Myocyte (in vitro differentiated cells): ENCODE results near the gene PTOV1. TPM values are rescaled to one million over a fixed set of nuclear protein-coding genes. Genes with fewer than 3 reads are reported as not detected.
A peak's percentile ranks its signal among the peaks of the same experiment; 100 is the strongest.

Experiments
- DNase-seq: peaks from one replicate; pipeline ENCODE4 v3.0.0-alpha.2; 2012; ENCODE audit warnings: low read depth
- polyA plus RNA-seq: library from polyadenylated mRNA; unstranded; fragments of >200 nt; gene quantifications from one replicate; pipeline ENCODE4 v1.2.1, GENCODE V29; 2012; ENCODE audit warnings: missing spikeins
- total RNA-seq: library from RNA; depleted of rRNA; stranded (reverse); fragments of >200 nt; gene quantifications from 2 replicates; pipeline ENCODE4 v1.2.3, GENCODE V29; 2014

PTOV1 gene
- total RNA-seq, result 161 and 176 TPM in 2 replicates
- 218 TPM for polyA plus RNA-seq

DNA sequence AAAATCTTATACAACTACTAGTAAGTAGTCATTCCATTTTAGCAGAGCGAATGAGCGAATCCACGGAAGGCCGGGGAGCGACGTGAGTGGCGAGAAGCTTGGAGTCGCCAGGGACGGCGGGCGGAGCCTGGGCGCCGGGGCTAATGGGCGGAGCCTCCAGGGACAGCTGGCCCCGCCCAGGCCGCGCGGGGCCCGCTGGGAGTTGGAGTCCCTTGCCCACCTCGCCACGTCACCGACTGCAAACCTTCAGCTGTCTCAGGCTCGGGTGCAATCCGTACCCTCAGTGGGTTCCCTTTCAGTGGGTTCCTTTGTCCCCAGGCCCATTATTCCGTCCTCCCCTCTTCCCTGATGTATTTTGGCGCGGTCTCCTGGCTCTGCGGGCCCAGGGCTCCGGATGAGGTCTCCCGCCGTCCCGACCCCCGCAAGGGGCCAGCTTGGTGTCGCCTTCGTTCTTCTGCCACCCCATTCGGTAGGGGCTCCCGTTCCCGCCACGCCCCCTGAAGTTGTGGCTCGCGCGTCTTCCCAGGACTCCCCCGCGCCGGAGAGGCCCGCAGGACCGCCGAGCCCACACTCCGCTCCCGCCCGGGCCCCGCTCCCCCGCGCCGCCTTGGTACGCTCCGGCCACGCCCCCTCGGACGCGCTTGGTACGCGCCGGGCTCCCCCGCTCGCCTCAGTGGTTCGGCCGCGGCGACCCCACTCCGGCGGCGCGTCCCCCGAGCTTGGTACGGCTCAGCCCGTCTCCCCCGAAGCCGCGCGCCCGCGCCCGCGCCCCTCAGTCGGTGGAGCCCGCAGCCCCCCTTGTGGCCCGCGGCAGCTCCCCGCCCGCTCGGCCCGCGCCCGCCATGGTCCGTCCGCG is at the start of gene PTOV1:
TSS of gene PTOV1 (plus strand) at position 673 of the 856 bp plus-strand sequence.
- peak; percentile 94 for DNase-seq

DNA sequence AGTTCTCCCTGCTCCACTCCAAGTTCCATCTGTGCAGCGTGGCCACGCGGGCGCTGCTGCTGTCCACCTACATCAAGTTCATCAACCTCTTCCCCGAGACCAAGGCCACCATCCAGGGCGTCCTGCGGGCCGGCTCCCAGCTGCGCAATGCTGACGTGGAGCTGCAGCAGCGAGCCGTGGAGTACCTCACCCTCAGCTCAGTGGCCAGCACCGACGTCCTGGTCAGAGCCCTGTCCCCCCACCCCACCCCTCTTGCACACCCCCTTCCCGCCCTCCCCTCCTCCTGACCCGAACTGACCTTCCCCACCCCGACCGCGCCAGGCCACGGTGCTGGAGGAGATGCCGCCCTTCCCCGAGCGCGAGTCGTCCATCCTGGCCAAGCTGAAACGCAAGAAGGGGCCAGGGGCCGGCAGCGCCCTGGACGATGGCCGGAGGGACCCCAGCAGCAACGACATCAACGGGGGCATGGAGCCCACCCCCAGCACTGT is 49.5 kb upstream of the PTOV1 start:
- no peak for DNase-seq

DNA sequence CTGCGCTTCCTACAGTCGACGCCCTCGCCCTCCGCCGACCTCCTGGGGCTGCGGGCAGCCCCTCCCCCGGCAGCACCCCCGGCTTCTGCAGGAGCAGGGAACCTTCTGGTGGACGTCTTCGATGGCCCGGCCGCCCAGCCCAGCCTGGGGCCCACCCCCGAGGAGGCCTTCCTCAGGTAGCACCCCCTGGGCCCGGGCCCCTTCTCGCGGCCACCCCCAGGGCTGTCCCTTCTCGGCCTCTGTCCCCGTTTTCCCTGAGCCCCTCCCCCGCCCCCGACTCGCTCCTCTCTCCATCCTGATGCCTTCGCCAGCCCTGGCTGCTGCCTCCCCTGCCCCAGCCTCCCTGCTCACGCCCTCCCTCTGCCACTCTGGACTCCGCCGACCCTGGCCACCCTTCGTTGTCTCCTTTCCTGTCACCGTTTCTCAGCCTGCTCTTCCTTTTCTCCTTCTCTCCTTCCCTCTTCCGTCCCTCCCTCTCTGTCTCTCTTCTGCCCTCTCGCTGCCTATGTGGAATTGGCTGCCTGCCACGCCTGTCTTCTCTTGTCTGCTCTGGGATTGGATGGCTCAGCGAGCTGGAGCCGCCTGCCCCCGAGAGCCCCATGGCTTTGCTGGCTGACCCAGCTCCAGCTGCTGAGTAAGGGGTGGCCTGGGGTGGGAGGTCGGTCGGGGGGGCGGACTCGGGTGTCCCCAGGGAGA is 48.8 kb upstream of the PTOV1 start:
- no peak for DNase-seq

DNA sequence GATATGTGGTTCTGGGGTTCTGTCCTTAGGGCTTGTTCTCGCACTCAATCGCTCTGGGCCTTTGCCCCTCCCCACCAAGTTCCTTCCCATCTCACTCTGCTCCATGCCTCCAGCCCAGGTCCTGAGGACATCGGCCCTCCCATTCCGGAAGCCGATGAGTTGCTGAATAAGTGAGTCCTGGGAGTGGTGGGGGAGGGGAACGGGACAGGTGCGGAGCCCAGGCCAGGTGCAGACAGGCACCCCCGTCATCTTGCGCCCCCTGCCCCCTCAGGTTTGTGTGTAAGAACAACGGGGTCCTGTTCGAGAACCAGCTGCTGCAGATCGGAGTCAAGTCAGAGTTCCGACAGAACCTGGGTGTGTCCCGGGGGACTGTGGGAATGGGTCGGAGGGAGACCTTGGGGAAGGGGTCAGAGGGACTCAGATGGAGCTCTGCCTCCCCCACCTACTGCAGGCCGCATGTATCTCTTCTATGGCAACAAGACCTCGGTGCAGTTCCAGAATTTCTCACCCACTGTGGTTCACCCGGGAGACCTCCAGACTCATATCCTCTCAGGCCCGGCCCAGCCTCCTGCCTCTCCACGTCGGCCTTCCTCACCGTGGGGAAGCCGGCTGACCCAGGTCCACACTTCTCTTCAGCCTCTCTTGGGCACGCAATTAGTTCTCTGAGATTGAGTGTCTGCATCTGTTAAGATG is 48.0 kb upstream of the PTOV1 start:
- no peak for DNase-seq

DNA sequence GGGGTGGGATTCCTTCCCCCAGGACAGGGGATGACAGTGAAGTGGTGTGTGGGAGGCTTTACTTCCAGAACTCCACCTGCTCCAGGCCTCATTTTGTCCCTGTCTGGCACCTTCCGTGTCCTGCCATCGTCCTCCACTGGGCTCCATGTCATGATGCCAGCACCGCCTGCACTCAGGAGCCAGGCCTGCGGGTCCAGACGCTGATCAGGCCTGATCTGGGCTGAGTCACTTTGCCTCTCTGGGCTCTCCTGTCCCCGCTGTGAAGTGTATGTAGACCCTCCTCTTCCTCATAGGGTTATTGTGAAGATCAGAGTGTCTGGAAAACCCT is 47.5 kb upstream of the PTOV1 start:
- DNase-seq, result no peak

DNA sequence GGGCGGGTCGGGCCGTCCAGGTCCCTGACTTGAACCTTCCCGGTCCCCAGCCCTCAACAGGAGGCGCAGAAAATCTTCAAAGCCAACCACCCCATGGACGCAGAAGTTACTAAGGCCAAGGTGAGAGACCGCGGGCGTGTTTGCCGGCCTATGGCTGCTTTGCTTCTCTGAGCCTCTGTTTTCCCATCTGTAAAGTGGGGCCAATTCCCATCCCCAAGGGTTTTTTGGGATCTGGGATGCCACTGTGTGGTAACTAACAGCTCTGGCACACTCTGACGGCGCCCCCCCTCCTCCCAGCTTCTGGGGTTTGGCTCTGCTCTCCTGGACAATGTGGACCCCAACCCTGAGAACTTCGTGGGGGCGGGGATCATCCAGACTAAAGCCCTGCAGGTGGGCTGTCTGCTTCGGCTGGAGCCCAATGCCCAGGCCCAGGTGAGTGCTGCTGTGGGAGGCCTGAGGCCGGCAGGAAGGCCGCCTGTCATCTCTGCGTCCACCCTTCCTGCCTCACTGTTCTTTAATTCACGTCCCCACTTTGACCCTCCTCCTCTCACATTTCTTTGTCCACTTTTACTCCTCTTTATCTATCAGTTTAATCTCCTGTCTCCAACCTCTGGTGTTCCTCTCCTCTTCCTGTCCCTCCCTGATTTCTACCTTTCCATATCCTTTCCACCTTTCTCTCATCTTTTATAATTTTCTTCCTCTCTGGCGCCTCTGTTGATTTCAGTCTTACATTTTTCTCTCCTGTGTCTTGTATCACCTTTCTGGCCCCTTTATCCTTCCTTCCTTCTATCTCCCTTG is 44.9 kb upstream of the PTOV1 start:
- DNase-seq, result no peak

DNA sequence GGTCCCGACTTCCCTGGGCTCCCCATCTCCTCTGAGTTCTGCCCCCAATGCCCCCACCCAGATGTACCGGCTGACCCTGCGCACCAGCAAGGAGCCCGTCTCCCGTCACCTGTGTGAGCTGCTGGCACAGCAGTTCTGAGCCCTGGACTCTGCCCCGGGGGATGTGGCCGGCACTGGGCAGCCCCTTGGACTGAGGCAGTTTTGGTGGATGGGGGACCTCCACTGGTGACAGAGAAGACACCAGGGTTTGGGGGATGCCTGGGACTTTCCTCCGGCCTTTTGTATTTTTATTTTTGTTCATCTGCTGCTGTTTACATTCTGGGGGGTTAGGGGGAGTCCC is 44.4 kb upstream of the PTOV1 start:
- DNase-seq, result no peak

DNA sequence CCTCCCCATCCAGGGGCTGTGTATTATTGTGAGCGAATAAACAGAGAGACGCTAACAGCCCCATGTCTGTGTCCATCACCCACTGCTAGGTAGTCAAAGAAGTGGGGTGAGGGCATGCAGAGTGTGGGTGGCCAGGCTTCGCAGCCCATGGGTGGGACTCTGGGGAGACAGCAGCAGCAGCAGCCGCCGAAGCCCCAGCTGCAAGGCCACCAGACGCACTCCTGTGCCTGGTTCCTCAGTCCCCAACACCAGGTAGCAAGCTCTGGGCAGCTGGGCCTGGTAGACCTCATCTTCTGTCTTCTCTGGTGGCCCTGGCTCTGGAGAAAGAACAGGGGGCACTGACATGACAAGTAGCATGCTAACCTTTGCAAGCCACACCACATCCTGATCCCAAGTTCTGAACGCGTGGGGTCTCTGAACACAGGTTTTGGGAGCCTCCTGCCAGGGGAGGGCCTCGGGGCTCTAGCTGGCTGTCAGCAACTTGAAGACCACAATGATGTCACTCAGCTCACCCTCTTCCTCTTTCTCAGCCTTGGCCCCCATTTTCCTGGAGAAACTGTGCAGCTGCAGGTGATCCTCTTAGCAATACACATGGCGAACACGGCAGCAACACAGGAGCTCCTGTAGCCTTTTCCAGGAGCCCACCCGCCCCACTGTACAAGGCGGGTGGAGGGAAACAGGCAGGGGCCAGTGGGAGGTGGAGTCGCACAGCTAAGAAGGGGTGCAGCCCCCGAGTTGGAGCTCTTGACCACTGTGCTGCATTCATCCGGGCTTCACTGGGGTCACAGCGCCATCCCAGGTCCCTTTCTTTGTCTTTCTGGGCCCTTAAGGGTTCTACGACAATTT is 43.7 kb upstream of the PTOV1 start:
- no peak for DNase-seq

DNA sequence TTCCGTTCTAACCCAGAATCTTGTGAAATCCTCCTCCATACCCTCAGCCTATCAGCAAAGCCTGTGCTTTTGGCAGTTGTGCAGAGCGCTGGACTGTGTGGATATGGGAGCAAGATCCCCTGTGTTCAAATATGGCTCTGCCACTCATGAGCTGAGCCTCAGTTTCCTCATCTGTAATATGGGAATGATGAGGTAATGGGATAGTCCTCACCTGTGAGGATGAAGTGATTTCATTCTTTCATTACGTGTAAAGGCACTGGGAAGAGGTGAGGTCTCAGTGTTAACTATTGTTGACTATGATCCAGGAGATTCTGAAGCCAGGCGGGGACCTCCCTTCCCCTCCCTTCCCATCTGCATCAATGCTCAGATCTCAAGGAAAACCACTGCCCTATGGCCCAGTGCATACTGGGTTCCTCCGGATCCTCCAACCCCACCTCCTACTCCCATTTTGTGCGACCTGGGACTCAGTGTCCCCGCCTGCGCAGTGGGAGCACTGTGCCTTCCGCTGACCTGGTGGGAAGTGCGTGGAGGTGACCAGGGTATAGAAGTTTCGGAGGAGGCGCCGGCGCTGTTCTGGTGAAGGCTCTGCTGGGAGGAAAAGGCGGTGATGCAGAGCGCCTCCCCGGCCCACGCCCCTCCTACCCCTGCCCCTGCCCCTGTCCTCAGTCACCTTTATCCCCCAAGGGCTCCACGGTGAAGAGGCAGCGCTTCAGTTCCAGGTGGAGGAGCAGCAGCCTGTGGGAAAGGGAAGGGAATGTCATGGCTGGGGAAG is 42.9 kb upstream of the PTOV1 start:
- DNase-seq, result no peak

DNA sequence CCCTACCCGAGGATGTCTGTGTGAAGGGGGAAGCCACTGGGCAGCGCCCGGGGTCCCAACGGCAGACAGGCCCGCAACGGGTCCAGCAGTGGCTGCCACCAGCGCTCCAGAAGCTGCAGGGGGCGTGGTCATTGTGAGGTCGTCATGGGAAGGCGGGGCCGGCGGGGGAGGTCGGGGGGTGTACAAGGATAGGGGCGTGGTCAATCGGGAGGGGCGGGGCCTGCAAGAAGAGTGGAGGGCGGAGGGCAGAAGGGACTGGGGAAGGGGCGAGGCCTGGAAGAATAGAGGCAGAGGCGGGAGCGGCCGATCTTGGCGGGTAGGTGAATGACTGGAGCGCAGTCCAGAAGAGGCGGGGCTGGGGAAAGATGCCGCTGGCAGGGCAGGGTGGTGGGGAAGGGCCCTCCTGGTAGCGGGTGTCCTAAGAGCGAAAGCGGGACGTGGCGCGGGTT is 42.2 kb upstream of the PTOV1 start:
- peak; percentile 82 for DNase-seq

DNA sequence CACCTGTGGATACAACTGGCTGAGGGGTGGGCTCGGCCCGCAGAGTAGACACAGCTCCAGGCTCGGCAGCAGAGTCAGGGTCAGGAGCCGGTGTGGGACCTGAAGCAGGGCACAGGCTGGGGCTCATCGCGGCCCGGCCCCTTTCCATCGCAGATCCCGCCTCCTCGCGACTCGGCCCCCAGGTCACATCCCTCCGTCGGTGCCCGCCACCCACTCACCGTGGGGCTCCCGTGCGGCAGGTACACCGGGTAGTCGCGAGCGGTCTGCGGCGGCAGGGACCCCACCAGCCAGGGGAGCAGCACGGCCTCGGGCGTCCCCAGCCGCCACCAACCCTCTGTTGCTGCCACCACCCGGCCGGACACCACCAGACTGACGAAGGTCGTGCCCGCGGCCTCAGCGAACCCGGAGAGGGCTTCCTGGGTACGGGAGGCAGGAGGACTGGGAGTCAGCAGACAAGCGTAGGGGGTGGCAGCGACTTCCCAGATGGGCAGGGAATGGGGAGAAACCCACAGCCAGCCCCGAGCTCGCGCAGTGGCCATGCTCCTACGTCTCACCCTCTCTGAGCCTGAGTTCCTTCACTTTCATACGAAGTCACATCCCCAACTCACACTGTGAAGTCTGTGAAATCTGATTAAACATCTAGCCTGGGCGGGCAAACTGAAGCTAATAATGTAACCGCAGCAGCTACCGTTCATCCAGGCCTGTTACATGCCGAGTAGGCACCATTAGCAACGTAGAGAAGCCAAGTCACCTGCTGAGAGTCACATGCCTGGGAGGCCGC is 41.6 kb upstream of the PTOV1 start:
- peak; percentile 41 for DNase-seq

DNA sequence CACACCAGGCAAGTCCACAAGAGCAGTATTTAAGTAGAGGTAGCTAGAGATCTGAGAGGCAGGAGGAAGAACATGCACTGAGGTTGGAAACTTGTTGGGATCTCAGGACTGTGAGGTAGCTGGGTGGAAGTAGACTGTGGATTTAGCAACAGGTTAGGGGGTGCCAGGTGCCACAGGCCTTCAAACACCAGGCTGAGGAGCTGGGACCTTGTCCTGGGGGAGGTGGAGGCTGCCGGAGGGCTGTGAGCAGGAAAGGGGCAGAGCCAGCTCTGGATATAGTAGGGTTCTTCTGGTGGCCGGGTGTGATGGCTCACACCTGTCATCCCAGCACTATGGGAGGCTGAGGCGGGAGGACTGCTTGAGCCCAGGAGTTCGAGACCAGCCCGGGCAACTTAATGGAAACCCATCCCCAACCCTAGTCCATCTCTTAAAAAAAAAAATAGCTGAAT is 41.0 kb upstream of the PTOV1 start:
- no peak for DNase-seq

DNA sequence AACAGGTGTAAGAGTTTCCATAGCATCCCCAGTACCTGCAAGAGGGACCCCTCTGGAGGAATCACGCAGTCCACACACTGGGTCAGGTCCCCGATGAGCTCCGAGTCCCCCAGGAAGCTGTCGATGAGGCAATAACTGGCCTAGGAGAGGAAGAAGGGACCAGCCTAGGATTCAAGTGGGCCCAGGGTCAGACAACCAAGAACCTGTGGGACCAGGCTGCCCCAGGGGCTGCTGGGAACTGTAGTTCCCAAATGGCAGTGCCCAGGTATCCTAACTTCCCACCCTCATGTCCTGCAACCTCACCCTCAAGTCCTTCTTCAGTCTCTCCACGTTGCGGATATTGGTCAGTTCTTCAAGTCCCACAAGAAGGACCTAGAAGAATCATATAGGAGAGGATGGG is 39.6 kb upstream of the PTOV1 start:
- DNase-seq, result no peak

DNA sequence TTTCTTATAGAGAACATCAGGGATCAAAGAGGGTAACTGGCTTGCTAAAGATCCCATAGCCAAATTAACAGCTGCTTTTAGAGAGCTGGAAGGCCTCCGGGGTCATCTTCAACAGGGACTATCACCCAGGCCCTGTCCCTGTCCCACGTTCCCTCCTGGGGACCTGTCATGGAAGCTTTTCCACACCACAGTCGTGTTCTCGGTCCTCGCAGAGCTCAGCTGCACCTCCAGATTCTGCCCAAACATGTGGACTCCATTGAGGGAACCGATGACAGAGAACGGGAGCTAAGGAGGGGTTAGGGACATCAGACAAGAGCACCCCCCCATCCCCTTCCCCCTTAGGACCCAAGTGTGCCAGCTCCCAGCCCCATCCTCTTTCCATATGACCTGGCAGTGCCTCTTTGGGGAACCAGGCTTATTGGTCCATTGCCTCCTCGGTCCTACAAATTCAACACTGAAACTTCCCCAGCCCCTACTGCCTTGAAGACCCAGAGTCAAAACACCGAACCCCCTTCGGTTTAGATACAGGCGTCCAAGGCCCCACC is 38.4 kb upstream of the PTOV1 start:
- no peak for DNase-seq

DNA sequence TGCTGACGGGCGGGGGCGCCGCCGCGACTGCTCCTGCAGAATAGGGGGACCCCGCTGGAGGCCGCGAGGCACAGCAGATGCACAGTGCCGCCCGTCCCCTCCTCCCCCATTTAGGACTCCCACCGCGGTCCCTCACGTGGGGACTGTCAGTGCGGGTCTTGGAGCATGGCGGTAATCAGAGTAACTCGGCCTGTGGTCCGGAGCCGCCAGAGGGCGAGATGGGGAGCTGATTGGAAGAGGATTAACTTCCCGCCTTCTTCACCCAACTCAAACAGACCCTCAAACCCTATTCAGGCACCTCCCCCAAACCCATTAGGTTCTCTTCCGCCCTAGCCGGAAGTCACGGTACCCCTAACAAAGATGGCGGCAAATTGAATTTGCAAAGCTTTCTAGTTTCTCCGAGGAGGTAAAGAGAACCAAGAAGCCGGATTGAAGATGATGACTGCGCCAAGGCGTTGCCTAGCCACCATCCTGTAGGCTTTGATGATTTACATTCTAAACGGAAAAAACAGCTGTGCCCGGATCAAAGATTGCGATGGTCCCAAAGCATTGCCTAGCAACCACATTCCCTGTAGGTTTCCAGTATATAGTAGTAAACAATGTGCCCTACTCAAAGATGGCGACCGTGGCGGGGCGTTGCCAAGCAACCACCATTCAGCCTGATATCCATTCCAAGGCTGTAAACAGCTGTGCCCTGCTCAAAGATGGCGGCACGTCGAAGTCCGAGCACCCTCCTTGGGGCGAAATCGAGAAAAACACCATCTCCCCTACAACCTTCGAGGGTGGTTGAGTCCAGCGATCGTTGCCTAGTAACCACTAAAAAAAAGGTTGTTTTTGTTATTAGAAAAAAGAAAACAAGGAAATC is 37.7 kb upstream of the PTOV1 start, which contains the start of gene FUZ:
TSS of gene FUZ (minus strand) at position 296 of the 865 bp plus-strand sequence. CDS start at position 110, 186 bp downstream.
- peak; percentile 98 for DNase-seq

DNA sequence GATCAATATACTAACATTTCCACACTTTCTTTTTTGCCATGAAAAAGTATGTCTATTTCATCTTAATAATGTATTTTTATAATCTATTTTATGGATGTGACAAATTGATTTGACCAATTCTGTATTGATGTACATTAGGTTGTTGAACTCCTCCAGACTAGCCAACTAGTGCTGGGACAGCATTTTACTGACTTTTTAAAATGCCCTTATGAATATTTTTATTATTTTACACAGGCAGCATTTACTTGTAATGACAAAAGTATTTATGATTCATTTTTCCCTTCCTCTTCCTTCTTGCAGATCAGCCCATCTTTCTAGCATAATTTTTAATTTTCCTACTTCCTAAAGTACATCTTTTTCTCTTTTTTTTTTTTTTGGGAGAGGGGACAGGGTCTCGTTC is 36.9 kb upstream of the PTOV1 start:
- no peak for DNase-seq

DNA sequence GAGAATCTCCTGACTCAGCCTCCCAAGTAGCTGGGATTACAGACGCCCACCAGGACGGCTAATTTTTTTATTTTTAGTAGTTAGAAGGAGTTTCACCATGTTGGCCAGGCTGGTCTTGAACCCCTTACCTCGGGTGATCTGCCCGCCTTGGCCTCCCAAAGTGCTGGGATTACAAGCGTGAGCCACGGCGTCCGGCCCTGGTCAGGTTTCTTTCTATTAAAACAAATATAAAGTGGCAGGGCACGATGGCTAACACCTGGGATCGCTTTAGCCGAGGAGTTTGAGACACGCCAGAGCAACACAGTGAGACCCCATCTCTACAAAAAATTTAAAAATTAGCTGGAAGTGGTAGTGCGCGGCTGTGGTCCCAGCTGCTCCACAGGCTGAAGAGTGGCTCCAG is 34.4 kb upstream of the PTOV1 start:
- no peak for DNase-seq
